OCI-LY1 (cell line): ENCODE results near the gene ITGA2.

Source experiments
- EZH2 ChIP-seq: fragments of 200-600 bp; sonication (generic), shearing (Covaris generic); IDR thresholded peaks from 2 replicates; pipeline ENCODE4 v1.8.0; 2017; ENCODE audit warnings: borderline replicate concordance, mixed run types, mild to moderate bottlenecking, antibody characterized with exemption, low read length, moderate library complexity, mixed read lengths
- TF ChIP-seq, protein P1 (sequence below): fragments of 200-600 bp; sonication (generic), shearing (Covaris generic); IDR thresholded peaks from 2 replicates; pipeline ENCODE4 v1.5.1; 2017; ENCODE audit warnings: mild to moderate bottlenecking, antibody characterized with exemption, low read length, moderate library complexity, mixed read lengths

DNA sequence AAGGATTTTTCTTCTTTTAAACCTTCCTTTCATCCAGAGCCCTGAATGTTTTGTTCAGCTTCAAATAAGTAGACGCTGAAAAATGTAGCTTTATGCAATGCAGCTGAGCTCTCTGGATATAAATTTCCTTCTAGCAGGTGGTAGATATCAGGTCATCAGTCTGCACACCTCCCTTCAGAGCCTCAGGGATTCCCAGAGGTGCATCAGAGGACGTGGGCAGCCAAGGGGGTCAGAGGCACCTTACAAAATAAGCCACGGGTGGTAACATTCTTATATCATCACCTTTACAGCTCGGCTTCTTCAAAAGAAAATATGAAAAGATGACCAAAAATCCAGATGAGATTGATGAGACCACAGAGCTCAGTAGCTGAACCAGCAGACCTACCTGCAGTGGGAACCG lies 101.1 kb downstream of the ITGA2 start:
- TF ChIP-seq EZH2: no peak
- TF ChIP-seq, protein P1, sequence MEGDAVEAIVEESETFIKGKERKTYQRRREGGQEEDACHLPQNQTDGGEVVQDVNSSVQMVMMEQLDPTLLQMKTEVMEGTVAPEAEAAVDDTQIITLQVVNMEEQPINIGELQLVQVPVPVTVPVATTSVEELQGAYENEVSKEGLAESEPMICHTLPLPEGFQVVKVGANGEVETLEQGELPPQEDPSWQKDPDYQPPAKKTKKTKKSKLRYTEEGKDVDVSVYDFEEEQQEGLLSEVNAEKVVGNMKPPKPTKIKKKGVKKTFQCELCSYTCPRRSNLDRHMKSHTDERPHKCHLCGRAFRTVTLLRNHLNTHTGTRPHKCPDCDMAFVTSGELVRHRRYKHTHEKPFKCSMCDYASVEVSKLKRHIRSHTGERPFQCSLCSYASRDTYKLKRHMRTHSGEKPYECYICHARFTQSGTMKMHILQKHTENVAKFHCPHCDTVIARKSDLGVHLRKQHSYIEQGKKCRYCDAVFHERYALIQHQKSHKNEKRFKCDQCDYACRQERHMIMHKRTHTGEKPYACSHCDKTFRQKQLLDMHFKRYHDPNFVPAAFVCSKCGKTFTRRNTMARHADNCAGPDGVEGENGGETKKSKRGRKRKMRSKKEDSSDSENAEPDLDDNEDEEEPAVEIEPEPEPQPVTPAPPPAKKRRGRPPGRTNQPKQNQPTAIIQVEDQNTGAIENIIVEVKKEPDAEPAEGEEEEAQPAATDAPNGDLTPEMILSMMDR: no peak
